WTC11 (cell line): ENCODE data around the gene KLRG1. TPM values are rescaled to one million over a fixed set of nuclear protein-coding genes. Genes with fewer than 3 reads are reported as not detected.

ENCODE experiments used
- JAZF1 ChIP-seq: fragments of 250-450 bp; sonication (Bioruptor Pico); IDR thresholded peaks from 2 replicates; pipeline ENCODE4 v1.9.0; 2021; ENCODE audit warnings: moderate library complexity, mild to moderate bottlenecking, inconsistent platforms
- TCF7 ChIP-seq: sonication (generic); formaldehyde crosslinking; IDR thresholded peaks from 2 replicates; pipeline ENCODE4 v1.8.0; 2022; ENCODE audit warnings: mild to moderate bottlenecking, low read depth, missing genetic modification reagents, moderate library complexity
- total RNA-seq: library from RNA; stranded (reverse); gene quantifications from 3 replicates; pipeline ENCODE4 v1.2.3, GENCODE V29; 2021
- TF ChIP-seq, protein P1 (sequence below): sonication (generic); formaldehyde crosslinking; IDR thresholded peaks from 2 replicates; pipeline ENCODE4 v1.8.1; 2023; ENCODE audit warnings: mild to moderate bottlenecking, missing genetic modification reagents, borderline replicate concordance
- TF ChIP-seq, protein P2 (sequence below): sonication (generic); formaldehyde crosslinking; IDR thresholded peaks from 2 replicates; pipeline ENCODE4 v1.8.0; 2022; ENCODE audit warnings: mild to moderate bottlenecking, missing genetic modification reagents

KLRG1 gene
- total RNA-seq, 1 experiment from 2014 or later, result 7.2 TPM

DNA sequence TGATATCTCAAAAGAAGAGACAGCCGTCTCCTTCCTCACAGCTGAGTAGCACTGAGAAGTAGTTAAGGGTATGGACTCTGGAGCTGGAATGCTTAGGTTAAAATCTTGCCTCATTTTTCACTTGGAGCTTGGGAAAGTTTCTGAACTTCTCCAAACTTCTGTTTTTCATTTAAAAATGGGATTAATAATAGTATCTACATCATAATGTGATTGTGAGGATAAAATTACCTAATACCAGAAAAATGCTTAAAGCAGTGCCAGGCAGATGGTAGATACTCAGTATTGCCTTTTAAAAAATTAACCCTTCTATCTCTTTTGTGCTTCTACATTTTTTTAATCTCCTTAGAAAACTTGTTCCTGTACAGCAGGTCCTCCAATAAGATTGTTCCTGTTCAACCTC is 63.3 kb downstream of the KLRG1 start (continued):
- TF ChIP-seq, protein P1, sequence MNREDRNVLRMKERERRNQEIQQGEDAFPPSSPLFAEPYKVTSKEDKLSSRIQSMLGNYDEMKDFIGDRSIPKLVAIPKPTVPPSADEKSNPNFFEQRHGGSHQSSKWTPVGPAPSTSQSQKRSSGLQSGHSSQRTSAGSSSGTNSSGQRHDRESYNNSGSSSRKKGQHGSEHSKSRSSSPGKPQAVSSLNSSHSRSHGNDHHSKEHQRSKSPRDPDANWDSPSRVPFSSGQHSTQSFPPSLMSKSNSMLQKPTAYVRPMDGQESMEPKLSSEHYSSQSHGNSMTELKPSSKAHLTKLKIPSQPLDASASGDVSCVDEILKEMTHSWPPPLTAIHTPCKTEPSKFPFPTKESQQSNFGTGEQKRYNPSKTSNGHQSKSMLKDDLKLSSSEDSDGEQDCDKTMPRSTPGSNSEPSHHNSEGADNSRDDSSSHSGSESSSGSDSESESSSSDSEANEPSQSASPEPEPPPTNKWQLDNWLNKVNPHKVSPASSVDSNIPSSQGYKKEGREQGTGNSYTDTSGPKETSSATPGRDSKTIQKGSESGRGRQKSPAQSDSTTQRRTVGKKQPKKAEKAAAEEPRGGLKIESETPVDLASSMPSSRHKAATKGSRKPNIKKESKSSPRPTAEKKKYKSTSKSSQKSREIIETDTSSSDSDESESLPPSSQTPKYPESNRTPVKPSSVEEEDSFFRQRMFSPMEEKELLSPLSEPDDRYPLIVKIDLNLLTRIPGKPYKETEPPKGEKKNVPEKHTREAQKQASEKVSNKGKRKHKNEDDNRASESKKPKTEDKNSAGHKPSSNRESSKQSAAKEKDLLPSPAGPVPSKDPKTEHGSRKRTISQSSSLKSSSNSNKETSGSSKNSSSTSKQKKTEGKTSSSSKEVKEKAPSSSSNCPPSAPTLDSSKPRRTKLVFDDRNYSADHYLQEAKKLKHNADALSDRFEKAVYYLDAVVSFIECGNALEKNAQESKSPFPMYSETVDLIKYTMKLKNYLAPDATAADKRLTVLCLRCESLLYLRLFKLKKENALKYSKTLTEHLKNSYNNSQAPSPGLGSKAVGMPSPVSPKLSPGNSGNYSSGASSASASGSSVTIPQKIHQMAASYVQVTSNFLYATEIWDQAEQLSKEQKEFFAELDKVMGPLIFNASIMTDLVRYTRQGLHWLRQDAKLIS, result no peak
- TF ChIP-seq, protein P2, sequence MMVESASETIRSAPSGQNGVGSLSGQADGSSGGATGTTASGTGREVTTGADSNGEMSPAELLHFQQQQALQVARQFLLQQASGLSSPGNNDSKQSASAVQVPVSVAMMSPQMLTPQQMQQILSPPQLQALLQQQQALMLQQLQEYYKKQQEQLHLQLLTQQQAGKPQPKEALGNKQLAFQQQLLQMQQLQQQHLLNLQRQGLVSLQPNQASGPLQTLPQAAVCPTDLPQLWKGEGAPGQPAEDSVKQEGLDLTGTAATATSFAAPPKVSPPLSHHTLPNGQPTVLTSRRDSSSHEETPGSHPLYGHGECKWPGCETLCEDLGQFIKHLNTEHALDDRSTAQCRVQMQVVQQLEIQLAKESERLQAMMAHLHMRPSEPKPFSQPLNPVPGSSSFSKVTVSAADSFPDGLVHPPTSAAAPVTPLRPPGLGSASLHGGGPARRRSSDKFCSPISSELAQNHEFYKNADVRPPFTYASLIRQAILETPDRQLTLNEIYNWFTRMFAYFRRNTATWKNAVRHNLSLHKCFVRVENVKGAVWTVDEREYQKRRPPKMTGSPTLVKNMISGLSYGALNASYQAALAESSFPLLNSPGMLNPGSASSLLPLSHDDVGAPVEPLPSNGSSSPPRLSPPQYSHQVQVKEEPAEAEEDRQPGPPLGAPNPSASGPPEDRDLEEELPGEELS (CRISPR knock-in tag), result no peak
- TF ChIP-seq JAZF1 (CRISPR knock-in tag), result no peak
- TF ChIP-seq TCF7, result no peak

Other genes with a start within 250 kb of the KLRG1 start
- 9.1 to 11.5 TPM (median 10.5 TPM) in 3 replicates for gene A2ML1, start 166.9 kb upstream of the KLRG1 start, total RNA-seq
- 733 to 940 TPM (median 913 TPM) in 3 replicates for gene PHC1, start 75.0 kb upstream of the KLRG1 start, total RNA-seq
- gene M6PR, start 39.9 kb upstream of the KLRG1 start, total RNA-seq, result 106 to 139 TPM (median 112 TPM) in 3 replicates
- gene A2M, start 126.4 kb downstream of the KLRG1 start, total RNA-seq, result 1.9 to 3.4 TPM (median 3.3 TPM) in 3 replicates
- 0.15 to 0.25 TPM (median 0.18 TPM) in 3 replicates for gene PZP, start 218.8 kb downstream of the KLRG1 start, total RNA-seq